A549 treated with AZD9567 at 1 μM for 4 hours (cell line): Measurements from ENCODE around the gene CBFB. TPM values are rescaled to one million over a fixed set of nuclear protein-coding genes. Genes with fewer than 3 reads are reported as not detected.

Source experiments
- total RNA-seq: library from RNA; stranded (reverse); fragments of 200-300 nt; extraction: Qiagen RNA extraction; gene quantifications from 5 replicates; pipeline ENCODE4 v1.2.3, GENCODE V29; 2022; ENCODE audit not compliant: insufficient read depth

Gene CBFB
- total RNA-seq: 48.0 to 74.9 TPM (median 52.6 TPM) in 5 replicates

DNA sequence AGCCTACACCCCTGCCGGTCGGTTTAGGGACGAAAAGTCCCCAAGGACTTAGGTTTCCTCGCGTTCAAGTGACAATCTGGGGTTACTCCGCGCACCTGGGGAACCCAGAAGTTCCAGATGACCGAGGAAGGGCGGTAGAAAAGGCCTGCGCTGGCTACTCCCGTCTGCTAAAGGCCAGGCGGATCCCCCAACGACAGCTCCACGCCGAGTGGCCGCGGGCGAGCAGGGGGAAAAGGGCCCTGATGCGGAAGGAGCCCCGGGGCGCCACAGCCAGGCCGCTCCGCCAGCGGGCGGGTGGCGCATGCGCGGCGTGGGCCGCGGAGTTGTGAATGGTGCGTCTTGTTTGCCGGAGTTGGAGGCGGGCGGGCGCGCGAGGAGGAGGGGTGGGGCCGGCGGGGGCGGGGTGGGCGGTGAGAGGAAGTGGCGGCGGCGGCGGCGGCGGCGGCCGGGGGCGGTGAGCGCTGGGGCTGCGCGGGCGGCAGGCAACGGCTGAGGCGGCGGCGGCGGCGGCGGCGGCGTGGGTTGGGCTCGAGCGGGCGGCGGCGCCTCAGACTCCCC is at the start of gene CBFB:
Gene CBFB, plus strand, starts transcription at position 454 of the 558 bp plus-strand sequence. CDS start 259 bp downstream, outside the sequence.

GRCh38 chr16:66988197-66988788 is 40.7 kb upstream of the CBFB start, which contains the start of gene CES4A:
Gene CES4A, plus strand, starts transcription at chr16:66988589. Its CDS starts 184 bp downstream, at chr16:66988773.

DNA sequence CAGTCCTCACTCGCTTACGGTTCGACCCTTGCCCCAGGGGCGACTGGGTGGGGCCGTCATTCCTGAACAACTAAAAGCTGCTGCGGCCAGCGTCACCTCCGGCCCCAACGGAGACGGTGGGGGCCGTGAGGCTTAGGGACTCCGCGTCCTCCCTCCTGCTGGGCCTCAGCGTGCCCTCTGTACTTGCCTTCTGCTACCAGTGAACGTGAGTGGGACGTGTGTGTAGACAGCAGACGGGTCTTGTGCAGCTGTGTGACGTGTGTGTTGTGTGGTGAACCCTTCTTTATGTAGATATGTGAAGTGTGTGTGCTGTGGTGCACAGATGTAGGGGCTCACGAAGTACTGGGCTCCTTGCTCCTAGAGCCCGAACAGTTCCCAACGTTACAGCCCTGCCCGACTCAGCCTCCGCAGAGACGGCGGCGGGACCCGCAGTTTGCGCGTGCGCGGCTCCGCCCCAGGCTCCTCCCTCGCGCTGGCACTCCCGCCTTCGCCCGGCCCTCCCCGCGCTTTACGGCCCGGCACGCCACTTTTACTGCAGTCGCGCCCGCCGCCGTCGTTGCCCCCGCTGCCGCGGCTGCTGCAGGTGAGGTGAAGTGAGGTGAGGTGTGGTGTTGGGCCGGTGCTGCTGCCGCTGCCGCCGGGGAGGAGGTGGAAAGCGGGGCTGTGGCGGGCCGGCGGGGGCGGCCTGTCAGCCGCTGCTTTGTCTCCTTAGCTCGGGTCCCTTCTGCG is 80.6 kb downstream of the CBFB start, which contains the start of gene PHAF1:
Gene PHAF1, plus strand, starts transcription at position 535 of the 729 bp plus-strand sequence. CDS start 235 bp downstream, outside the sequence.

Other genes with a start within 250 kb of the CBFB start
- 0.07 to 0.08 TPM in 2 of 5 replicates, not detected in the others for gene TERB1, start 227.6 kb upstream of the CBFB start, total RNA-seq
- gene NAE1, start 198.2 kb upstream of the CBFB start, total RNA-seq: 63.8 to 71.1 TPM (median 68.0 TPM) in 5 replicates
- gene CA7, start 184.7 kb upstream of the CBFB start, total RNA-seq: not detected in 5 replicates
- 3.4 to 7.0 TPM (median 6.1 TPM) in 5 replicates for gene PDP2, start 148.6 kb upstream of the CBFB start, total RNA-seq
- 2.0 to 3.6 TPM (median 2.7 TPM) in 5 replicates for gene CDH16, start 110.3 kb upstream of the CBFB start, total RNA-seq
- 24.5 to 42.4 TPM (median 33.2 TPM) in 5 replicates for gene RRAD, start 103.6 kb upstream of the CBFB start, total RNA-seq
- gene CIAO2B, start 94.7 kb upstream of the CBFB start, total RNA-seq: 127 to 188 TPM (median 178 TPM) in 5 replicates
- 26.8 to 32.6 TPM (median 31.1 TPM) in 5 replicates for gene CES2, start 93.6 kb upstream of the CBFB start, total RNA-seq
- 2.1 to 6.9 TPM (median 2.2 TPM) in 5 replicates for gene CES3, start 67.9 kb upstream of the CBFB start, total RNA-seq
- gene CES4A, start 40.6 kb upstream of the CBFB start, total RNA-seq: 2.1 to 3.2 TPM (median 2.9 TPM) in 5 replicates
- 25.7 to 34.0 TPM (median 26.3 TPM) in 5 replicates for gene PHAF1, start 80.8 kb downstream of the CBFB start, total RNA-seq
- gene B3GNT9, start 121.8 kb downstream of the CBFB start, total RNA-seq: 7.3 to 8.6 TPM (median 8.4 TPM) in 5 replicates
- 12.6 to 23.6 TPM (median 22.4 TPM) in 5 replicates for gene TRADD, start 130.8 kb downstream of the CBFB start, total RNA-seq
- gene FBXL8, start 130.8 kb downstream of the CBFB start, total RNA-seq: 4.9 to 12.1 TPM (median 8.9 TPM) in 5 replicates
- 5.9 to 18.4 TPM (median 16.4 TPM) in 5 replicates for gene HSF4, start 135.6 kb downstream of the CBFB start, total RNA-seq
- 43.9 to 83.6 TPM (median 80.7 TPM) in 5 replicates for gene NOL3, start 141.4 kb downstream of the CBFB start, total RNA-seq
- 5.3 to 8.6 TPM (median 6.8 TPM) in 5 replicates for gene MATCAP1, start 154.8 kb downstream of the CBFB start, total RNA-seq
- 0.07 to 0.15 TPM (median 0.12 TPM) in 4 of 5 replicates, not detected in the other for gene EXOC3L1, start 161.0 kb downstream of the CBFB start, total RNA-seq
- gene E2F4, start 163.0 kb downstream of the CBFB start, total RNA-seq: 102 to 121 TPM (median 104 TPM) in 5 replicates
- 1.6 to 1.7 TPM (median 1.7 TPM) in 4 of 5 replicates, not detected in the other for gene ELMO3, start 170.0 kb downstream of the CBFB start, total RNA-seq
- gene TMEM208, start 198.0 kb downstream of the CBFB start, total RNA-seq: 87.8 to 101 TPM (median 94.4 TPM) in 5 replicates
- gene FHOD1, start 218.3 kb downstream of the CBFB start, total RNA-seq: 31.6 to 55.6 TPM (median 50.4 TPM) in 5 replicates
- 0.41 to 2.0 TPM (median 1.5 TPM) in 5 replicates for gene SLC9A5, start 219.8 kb downstream of the CBFB start, total RNA-seq